NB4 (cell line): Measurements from ENCODE around the gene ZFAND6.

Experiments
- MYC ChIP-seq: IDR thresholded peaks from 2 replicates; pipeline ENCODE4 v1.6.1; 2011; ENCODE audit warnings: low read depth, low read length
- POLR2A ChIP-seq: IDR thresholded peaks from 2 replicates; pipeline ENCODE4 v1.6.1; 2011; ENCODE audit warnings: mild to moderate bottlenecking; ENCODE audit not compliant: insufficient read length; ENCODE audit errors: extremely low read depth
- TF ChIP-seq, protein P1 (sequence below): IDR thresholded peaks from 2 replicates; pipeline ENCODE4 v1.6.1; 2011; ENCODE audit warnings: low read depth, low read length
- TF ChIP-seq, protein P2 (sequence below): IDR thresholded peaks from one replicate; pipeline ENCODE4 v1.5.1; 2012; ENCODE audit warnings: low read depth, low read length

DNA sequence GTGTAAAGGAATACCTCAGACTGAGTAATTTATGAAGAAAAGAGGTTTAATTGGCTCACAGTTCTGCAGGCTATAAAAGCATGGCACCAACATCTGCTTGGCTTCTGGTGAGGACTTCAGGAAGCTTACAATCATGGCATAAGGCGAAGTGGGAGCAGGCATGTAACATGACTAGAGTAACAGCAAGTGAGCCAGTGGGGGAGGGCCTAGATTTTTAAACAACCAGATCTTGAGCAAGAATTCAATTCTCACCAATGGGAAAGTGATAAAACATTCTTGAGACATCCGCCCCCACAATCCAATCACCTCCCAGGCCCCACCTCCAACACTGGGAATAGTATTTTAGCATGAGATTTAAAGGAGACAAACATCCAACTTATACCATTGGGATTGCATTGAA, 44.3 kb upstream of the ZFAND6 start:
- TF ChIP-seq, protein P1, sequence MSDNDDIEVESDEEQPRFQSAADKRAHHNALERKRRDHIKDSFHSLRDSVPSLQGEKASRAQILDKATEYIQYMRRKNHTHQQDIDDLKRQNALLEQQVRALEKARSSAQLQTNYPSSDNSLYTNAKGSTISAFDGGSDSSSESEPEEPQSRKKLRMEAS: no peak
- TF ChIP-seq, protein P2, sequence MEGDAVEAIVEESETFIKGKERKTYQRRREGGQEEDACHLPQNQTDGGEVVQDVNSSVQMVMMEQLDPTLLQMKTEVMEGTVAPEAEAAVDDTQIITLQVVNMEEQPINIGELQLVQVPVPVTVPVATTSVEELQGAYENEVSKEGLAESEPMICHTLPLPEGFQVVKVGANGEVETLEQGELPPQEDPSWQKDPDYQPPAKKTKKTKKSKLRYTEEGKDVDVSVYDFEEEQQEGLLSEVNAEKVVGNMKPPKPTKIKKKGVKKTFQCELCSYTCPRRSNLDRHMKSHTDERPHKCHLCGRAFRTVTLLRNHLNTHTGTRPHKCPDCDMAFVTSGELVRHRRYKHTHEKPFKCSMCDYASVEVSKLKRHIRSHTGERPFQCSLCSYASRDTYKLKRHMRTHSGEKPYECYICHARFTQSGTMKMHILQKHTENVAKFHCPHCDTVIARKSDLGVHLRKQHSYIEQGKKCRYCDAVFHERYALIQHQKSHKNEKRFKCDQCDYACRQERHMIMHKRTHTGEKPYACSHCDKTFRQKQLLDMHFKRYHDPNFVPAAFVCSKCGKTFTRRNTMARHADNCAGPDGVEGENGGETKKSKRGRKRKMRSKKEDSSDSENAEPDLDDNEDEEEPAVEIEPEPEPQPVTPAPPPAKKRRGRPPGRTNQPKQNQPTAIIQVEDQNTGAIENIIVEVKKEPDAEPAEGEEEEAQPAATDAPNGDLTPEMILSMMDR: no peak
- no peak for TF ChIP-seq POLR2A
- no peak for TF ChIP-seq MYC
